Activated CD4-positive, alpha-beta T cell treated with anti-CD3 and anti-CD28 coated beads, Interleukin-2, Interleukin-4, amounts not matched to agents 100 ng/mL and 50 ng/mL, durations not matched to agents 16 hours and 8 hours (primary cell): ENCODE results near the gene CPVL.

Experiments used
- DNase-seq: peaks from one replicate; pipeline ENCODE4 v3.0.0-alpha.2; 2020; ENCODE audit warnings: low spot score

CPVL gene

GRCh38 chr7:29090836-29091601 is 55.3 kb downstream of the CPVL start:
- no peak for DNase-seq

- DNase-seq = no peak
Measured at GRCh38 chr7:29090151-29090805, 56.1 kb downstream of the CPVL start.

GRCh38 chr7:29087840-29088170 is 58.5 kb downstream of the CPVL start:
- no peak for DNase-seq

- DNase-seq = no peak
Measured at GRCh38 chr7:29086545-29086944, 59.8 kb downstream of the CPVL start.

GRCh38 chr7:29084832-29085231 is 61.5 kb downstream of the CPVL start:
- peak; percentile 15 for DNase-seq

GRCh38 chr7:29080803-29081202 is 65.5 kb downstream of the CPVL start:
- DNase-seq = no peak

GRCh38 chr7:29078311-29079260 is 67.8 kb downstream of the CPVL start:
- DNase-seq = no peak

GRCh38 chr7:29077854-29078253 is 68.5 kb downstream of the CPVL start:
- no peak for DNase-seq

GRCh38 chr7:29077176-29077575 is 69.2 kb downstream of the CPVL start:
- DNase-seq = no peak

- no peak for DNase-seq
Measured at GRCh38 chr7:29076631-29077030, 69.7 kb downstream of the CPVL start.

GRCh38 chr7:29075606-29076005 is 70.7 kb downstream of the CPVL start:
- DNase-seq = no peak

- no peak for DNase-seq
Measured at GRCh38 chr7:29071203-29071874, 75.0 kb downstream of the CPVL start.

- DNase-seq = no peak
Measured at GRCh38 chr7:29066641-29067040, 79.7 kb downstream of the CPVL start.

- DNase-seq = no peak
Measured at GRCh38 chr7:29065181-29065857, 81.0 kb downstream of the CPVL start.

- no peak for DNase-seq
Measured at GRCh38 chr7:29063872-29064271, 82.5 kb downstream of the CPVL start.

- no peak for DNase-seq
Measured at GRCh38 chr7:29063236-29063635, 83.1 kb downstream of the CPVL start.

GRCh38 chr7:29053105-29053872 is 93.0 kb downstream of the CPVL start:
- DNase-seq = no peak

GRCh38 chr7:29046978-29047377 is 99.4 kb downstream of the CPVL start:
- no peak for DNase-seq

- no peak for DNase-seq
Measured at GRCh38 chr7:29045258-29046086, 100.9 kb downstream of the CPVL start.

GRCh38 chr7:29044554-29044953 is 101.8 kb downstream of the CPVL start:
- no peak for DNase-seq
